Limb (tissue), 2 donors: ENCODE results near the gene HCK.

Source experiments
- DNase-seq, 2 donors: peaks; one replicate each; pipeline ENCODE4 v3.0.0-alpha.2; 2016; ENCODE audit errors: extremely low spot score in 2 of 2

Gene HCK

DNA sequence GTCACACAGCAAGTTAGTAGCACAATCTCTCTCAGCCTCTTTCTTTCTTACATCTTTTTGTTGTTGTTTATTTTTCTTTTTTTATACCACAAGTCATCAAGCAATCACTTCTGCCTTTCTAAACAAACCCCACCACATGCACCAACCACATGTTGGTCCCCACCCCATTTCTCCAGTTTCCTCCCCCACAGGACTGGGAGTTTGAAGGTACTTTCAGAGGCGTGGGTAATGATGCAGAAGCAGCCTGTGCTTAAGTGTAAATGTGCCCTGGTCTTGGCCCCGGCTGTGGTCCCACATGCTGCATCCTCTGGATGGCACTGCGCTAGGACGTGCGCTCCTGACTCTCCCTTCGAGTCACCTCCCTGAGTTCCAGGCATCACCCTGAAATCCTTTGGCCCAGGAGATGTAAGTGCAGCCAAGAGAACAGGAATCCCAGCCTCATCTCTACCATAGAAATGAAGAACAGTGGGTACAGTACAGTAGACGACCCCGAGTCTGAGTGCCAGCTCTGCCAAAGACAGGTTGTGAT is 5.7 kb downstream of the HCK start:
- DNase-seq = no peak

- no peak for DNase-seq
Measured at GRCh38 chr20:32059189-32059588, 7.1 kb downstream of the HCK start.

- DNase-seq = no peak
Measured at GRCh38 chr20:32062776-32063170, 10.7 kb downstream of the HCK start.

DNA sequence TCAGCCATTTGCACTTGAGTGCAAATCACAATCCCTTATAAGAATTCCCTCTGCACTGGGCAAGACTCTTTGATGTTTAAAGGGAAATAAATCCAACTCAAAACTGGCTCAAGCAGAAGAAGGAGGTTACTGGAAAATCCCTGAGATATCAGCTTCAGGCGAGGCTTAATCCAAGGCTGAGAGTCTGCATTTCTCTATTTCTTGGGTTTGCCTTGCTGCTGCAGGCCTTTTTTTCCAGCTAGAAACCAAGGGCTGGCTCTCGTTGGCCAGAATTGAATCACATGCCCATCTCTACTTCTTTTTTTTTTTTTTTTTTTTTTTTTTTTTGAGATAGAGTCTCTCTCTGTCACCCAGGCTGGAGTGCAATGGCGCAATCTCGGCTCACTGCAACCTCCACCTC is 11.7 kb downstream of the HCK start:
- no peak for DNase-seq

- DNase-seq = no peak
Measured at GRCh38 chr20:32064667-32065066, 12.6 kb downstream of the HCK start.

GRCh38 chr20:32067234-32067821 is 15.3 kb downstream of the HCK start:
- no peak for DNase-seq

DNA sequence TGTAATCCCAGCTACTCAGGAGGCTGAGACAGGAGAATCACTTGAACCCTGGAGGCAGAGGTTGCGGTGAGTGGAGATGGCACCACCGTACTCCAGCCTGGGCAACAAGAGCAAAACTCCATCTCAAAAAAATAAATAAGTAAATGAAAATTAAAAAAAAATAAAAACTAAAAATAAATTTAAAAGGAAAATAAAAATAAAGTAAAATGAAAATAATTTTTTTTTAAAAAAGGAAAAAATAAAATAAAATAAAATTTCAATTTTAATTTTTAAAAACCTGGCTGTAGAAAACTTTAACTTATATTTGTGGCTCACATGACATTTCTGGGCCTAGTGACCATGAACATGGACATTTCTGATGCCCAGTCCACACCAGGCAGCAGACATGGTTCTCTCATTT is 16.1 kb downstream of the HCK start:
- DNase-seq = no peak

- no peak for DNase-seq
Measured at GRCh38 chr20:32069711-32070110, 17.7 kb downstream of the HCK start.

GRCh38 chr20:32070282-32070681 is 18.2 kb downstream of the HCK start:
- no peak for DNase-seq

- DNase-seq = no peak
Measured at GRCh38 chr20:32070690-32071213, 18.7 kb downstream of the HCK start.

- no peak for DNase-seq
Measured at GRCh38 chr20:32071395-32072167, 19.5 kb downstream of the HCK start.

DNA sequence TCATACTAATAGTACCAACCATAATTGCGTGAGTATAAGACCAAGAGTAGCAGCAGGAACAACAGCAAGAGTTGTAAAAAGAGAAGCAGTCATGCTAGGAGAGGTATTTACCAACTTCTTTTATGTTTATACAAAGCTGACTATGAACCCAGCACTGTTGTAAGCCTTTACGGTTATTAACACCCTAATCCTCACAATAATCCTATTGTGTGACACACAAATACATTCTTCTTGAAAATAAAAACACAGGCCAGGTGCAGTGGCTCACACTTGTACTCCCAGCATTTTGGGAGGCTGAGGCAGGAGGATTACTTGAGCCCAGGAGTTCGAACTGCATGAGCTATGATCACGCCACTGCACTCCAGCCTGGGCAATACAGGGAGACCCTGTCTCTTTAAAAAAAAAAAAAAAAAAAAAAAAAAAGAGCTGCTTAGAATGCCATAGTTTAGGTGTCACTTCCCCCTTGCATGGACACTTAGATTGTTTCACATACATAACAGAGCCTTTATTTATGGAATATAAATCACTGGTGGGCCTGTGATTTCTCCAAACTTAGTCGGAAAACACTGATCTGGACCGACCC is 20.2 kb downstream of the HCK start:
- no peak for DNase-seq

- DNase-seq = no peak
Measured at GRCh38 chr20:32075534-32075933, 23.5 kb downstream of the HCK start.

GRCh38 chr20:32077190-32077589 is 25.1 kb downstream of the HCK start:
- no peak for DNase-seq

GRCh38 chr20:32078322-32078721 is 26.3 kb downstream of the HCK start:
- no peak for DNase-seq

DNA sequence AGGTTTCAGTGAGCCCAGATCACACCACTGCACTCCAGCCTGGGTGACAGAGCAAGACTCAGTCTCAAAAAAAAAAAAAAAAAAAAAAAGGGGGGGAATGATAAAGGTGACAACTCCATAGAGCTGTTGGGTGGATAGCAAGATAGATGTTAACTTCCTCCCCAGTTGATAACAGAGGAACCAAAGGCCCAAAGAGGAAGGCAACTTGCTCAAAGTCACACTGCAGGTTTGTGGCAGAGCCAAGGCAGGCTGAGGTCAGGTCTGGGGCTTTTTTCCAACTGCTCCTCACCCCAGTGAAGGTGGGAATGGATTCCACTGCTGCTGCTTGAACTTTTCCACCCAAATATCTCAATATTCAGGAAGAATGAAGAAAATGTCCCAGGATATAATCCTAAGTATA is 26.7 kb downstream of the HCK start:
- DNase-seq = no peak

GRCh38 chr20:32079655-32080109 is 27.6 kb downstream of the HCK start:
- no peak for DNase-seq

DNA sequence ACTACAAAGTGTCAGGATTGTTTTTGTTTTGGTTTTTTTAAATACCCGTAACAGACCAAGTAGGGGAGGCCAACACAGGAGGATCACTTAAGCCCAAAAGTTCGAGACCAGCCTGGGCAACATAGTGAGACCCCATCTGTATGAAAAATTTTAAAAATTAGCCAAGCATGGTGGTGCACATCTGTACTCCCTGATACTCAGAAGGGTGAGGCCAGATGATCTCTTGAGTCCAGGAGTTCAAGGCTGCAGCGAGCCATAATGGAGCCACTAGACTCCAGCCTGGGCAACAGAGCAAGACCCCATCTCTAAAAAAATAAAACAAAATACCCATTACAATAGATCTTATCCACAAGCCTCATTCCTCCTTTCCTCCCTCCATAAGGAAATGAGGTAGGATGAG is 28.7 kb downstream of the HCK start:
- no peak for DNase-seq

DNA sequence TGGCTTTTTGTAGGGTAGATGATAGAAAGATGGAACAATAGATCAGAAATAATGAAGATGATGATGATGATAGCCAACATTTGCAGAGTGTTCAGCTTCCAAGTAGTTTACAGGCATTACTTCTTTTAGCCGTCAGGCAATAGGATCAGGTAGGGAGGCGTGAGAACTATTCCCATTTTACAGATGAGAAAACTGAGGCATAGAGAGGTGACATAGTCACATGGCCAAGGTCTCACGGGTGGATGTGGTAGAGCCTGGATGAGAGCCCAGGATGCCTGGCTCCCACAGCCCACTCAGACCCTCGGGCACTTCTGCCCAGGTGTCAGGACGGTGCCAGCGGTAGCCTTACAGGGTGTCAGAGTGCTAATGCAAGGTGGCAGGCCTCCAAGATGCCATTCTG is 31.4 kb downstream of the HCK start:
- DNase-seq = no peak

GRCh38 chr20:32087070-32087469 is 35.0 kb downstream of the HCK start:
- DNase-seq = no peak

- DNase-seq = no peak
Measured at GRCh38 chr20:32088759-32089158, 36.7 kb downstream of the HCK start.

GRCh38 chr20:32089637-32090362 is 37.8 kb downstream of the HCK start:
- no peak for DNase-seq
